Esophagus muscularis mucosa (tissue), 4 donors: ENCODE measurements around the gene MAP2.

Experiments used
- CTCF ChIP-seq, 3 experiments: fragments of 200-600 bp in 2 of 3; fragments of 450-650 bp in 1 of 3; sonication (generic) in 2 of 3; IDR thresholded peaks; one replicate each; pipeline ENCODE4 v1.5.1; 2017 to 2019; ENCODE audit warnings: antibody characterized with exemption in 3 of 3, mild to moderate bottlenecking in 2 of 3, moderate library complexity in 1 of 3
- EP300 ChIP-seq: sonication (generic); formaldehyde crosslinking; IDR thresholded peaks from one replicate; pipeline ENCODE4 v1.6.1; 2017; ENCODE audit warnings: antibody characterized with exemption
- POLR2A ChIP-seq: fragments of 450-650 bp; IDR thresholded peaks from one replicate; pipeline ENCODE4 v1.6.1; 2017; ENCODE audit warnings: antibody characterized with exemption, moderate library complexity, mild to moderate bottlenecking, low read depth
- POLR2AphosphoS5 ChIP-seq, 2 donors: sonication (generic); formaldehyde crosslinking; IDR thresholded peaks; one replicate each; pipeline ENCODE4 v1.6.1; 2017; ENCODE audit warnings: antibody characterized with exemption in 2 of 2

- TF ChIP-seq CTCF (IDR thresholded peaks at IDR 0.05), result no peak
- TF ChIP-seq EP300, result no peak
- TF ChIP-seq POLR2A, result no peak
- no peak for TF ChIP-seq POLR2AphosphoS5 (IDR thresholded peaks at IDR 0.05)
Observed at GRCh38 chr2:209644842-209645241, 221.0 kb downstream of the MAP2 start.
